Stimulated activated CD8-positive, alpha-beta memory T cell treated with anti-CD3 and anti-CD28 coated beads, Interleukin-12 subunit alpha, Interleukin-12 subunit beta, amount 100 ng/mL, for 4 hours (primary cell): ENCODE data around the gene ARHGAP8.
"Not testable (repeated sequence)": the region's sequence is repeated elsewhere in the genome, so short reads cannot be mapped to it uniquely, and the experiment has no call there.

ENCODE experiments used
- DNase-seq: peaks from one replicate; pipeline ENCODE4 v3.0.0-alpha.2; 2020; ENCODE audit warnings: low read depth

ARHGAP8 gene

DNA sequence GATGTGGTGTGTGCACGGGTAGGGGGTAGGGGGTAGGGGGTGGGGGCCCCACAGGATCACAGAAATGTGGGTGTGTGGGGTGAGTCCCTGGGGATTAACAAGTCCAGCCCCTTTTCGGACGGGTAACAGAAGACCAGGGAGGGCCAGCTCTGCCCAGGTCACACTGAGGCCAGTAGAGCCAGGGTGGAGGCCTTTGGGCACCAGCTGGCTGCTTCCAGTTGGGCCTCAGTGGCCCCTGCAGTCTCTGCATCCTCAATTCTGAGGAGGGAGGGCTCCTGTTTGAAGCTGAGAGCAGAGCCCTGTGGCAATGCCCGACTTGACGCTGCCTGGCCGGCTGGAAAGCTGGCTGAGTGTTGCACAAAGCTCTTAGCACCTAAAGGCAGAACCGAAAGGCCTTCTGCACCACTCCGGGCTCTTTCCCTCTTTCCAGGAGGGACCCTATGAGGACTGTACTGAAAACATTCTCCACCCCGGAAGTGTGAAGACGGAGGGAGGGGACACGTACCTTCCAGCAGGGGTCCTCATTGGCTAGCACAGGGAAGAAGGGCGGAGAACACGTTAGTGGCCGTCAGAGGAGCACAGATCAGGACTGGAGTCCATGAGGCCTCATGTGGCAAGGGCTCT lies 137.0 kb downstream of the ARHGAP8 start:
- DNase-seq = no peak

GRCh38 chr22:44890416-44891292 lies 138.3 kb downstream of the ARHGAP8 start:
- DNase-seq = no peak

DNA sequence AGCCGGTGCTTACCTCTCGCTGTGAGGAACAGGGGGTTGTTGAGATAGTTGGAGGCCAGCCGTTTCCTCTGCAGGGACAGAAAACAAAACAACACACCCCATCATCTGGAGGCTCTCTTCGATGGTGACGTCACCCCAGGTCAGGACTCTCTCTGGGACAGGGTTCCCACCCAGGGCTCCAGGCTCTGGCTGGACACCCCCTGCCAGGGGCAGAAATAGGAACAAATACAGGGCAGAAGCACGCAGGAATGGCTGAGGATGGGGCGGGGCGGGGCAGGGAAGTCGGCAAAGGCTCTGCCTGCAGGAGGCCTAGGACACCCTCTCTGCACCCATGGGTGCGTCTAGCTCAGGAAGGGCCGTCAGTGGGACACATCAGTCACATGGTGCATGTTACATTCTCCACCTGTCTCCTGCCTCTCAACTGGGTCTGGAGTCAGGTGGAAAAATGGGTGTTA lies 138.9 kb downstream of the ARHGAP8 start:
- DNase-seq = no peak

GRCh38 chr22:44891791-44892190 lies 139.4 kb downstream of the ARHGAP8 start:
- DNase-seq = no peak

GRCh38 chr22:44892243-44892642 lies 139.9 kb downstream of the ARHGAP8 start:
- DNase-seq = no peak

GRCh38 chr22:44892803-44893730 lies 140.7 kb downstream of the ARHGAP8 start:
- no peak for DNase-seq

- no peak for DNase-seq
Observed at GRCh38 chr22:44893731-44894080, 141.3 kb downstream of the ARHGAP8 start.

DNA sequence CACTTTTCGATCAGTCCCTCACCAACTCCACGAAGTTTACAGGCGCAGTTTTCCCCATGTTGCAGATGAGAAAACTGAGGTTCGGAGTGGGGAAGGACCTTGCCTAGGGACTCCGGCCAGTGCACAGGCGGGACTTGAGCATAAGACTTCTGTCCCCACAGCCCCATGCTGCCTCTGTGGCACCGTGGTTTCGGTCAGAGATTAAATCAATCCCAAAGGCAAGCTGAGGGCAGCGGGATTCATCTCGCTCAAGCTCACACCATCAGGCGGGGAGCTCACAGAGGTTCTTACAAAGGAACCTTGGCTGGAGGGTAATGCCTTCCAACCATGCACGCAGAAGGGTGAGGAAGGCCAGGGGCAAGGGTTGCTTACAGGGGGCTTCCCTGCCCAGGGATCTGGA lies 141.9 kb downstream of the ARHGAP8 start:
- DNase-seq = no peak

DNA sequence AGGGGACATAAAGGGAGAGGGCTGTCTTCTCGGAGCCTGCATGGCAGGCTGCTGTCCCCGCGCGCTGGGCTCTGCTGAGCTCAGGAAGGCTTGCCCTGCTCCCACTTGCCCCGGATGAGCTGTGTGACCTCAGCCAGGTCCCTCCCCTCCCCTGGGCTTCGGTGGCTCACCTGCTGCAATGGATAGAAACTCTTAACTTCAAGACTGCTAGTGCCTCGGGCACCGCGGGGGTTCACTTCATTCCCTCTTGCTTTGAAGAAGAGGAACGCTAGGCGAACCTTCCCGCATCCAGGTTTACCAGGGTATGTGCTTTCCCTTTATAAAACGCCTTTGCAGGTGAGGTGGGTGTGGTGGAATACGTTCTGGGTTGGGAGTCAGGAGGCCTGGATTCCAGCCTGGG lies 142.4 kb downstream of the ARHGAP8 start:
- DNase-seq = no peak

DNA sequence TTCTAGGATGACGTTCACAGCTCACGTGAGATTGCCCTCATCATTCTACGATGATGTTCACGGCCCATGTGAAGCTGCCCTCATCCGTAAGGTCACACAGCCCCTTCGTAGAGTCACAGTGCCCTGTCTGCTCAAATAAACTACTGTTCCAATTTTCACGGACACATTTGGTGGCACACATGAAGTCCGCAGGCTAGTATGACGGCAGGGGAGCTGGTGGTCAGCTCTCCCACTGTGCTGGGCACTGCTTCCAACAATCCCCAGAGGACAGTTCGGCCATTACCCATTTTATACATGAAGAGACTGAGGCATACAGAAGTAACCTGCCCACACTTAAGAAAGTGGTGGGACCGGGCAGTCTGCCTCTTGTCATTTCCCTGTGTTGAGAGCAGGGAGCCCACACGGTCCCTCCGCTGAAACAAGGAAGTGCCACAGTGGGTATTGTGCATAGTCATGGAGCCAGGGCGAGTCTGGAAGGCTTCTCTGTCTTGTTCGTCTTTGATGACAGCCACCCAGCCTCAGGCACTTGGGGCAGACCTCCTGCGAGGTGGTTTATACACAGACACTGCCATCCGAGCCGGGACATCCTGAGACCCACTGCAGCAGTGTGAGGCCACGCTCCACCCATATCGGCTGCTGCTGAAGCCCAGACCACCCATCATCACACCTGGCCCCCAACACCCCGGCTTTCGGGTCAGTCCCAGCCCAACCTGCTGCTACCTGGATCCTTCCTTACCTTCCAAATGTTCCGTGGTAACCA lies 143.1 kb downstream of the ARHGAP8 start:
- no peak for DNase-seq

DNA sequence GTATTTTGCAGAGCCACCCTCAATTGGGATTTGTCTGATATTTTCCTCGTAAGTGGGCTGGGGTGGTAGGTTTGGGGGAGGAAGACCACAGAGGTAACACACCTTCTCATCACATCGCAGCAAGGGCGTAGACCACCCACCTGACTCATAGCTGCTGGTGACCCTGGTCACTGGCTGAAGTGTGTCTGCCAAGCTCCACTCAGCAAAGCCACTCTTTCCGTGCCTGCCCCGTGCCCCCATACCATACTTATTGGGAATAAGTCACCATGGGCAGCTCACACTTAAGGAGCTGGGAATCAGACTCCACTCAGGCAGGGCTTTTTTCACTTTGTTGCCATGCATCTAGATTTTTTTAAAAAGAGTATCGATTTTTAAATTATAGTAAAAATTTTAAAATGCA lies 145.9 kb downstream of the ARHGAP8 start:
- DNase-seq = no peak

DNA sequence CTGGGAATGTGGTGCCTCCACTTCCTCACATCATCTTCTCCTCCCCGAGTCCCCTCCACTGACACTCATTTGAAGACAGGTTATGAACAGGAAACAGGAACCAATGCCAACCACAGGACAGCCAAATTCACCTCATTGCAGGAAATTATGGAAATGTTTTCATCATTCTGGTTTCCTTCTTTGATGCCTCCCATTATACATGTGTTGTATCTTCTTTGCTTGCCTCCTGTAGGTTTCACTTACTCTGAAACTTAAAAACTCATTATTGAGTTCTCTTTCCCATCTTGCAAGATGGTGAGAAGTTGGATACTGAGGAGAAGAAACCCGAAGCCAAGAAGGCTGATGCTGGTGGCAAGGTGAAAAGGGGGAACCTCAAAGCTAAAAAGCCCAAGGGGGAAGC lies 148.9 kb downstream of the ARHGAP8 start:
- DNase-seq = no peak

DNA sequence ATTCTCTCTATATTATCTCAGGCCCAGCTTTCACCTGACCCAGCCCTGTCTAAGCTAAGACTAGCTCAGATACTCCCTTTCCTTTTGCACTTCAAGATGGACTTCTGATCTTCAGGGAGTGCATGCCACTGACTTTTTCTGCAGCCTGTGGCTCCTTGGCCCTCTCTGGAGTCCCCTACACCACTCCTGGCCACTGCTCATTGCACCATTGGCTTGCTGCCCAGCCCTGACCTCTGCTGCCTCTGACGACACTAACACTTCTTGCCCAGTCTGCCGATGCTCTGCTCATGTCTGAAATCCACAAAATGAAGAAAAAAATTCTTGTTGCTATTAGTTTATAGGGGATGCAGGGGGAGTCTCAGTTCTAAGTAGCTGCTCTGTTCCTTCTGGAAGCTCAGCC lies 150.8 kb downstream of the ARHGAP8 start:
- not testable (repeated sequence) for DNase-seq

- DNase-seq = not testable (repeated sequence)
Observed at GRCh38 chr22:44904492-44905152, 152.2 kb downstream of the ARHGAP8 start.

- no peak for DNase-seq
Observed at GRCh38 chr22:44906248-44906936, 154.0 kb downstream of the ARHGAP8 start.

GRCh38 chr22:44906999-44907644 lies 154.7 kb downstream of the ARHGAP8 start:
- DNase-seq = no peak

GRCh38 chr22:44907765-44908737 lies 155.7 kb downstream of the ARHGAP8 start:
- no peak for DNase-seq

DNA sequence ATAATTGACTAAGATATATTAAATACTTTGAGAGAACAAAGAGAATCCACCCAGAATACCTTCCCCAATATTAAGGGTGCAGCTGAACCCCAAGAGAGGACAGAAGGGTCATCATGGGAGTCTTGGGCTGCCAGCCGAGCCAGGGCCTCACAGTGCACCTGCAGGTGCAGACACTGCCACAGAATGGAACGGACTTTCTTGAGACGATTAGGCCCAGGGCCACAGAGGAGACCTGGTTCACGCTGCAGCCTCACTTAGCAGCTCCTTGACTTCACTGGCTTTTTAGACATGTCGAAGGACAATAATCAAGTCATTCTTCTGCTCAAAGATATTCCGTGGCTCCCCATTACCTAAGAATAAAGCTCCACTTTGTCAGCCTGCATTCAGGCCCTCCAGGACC lies 156.9 kb downstream of the ARHGAP8 start:
- DNase-seq = no peak
